ENCODE measurements around the gene POU3F1. TPM values are rescaled to one million over a fixed set of nuclear protein-coding genes. Genes with fewer than 3 reads are reported as not detected.

POU3F1 gene
- total RNA-seq = 10 to 100 TPM in 3 of 4 donors, 1 to 10 TPM in 1; 8.8 to 28.5 (median 13.5) TPM

DNA sequence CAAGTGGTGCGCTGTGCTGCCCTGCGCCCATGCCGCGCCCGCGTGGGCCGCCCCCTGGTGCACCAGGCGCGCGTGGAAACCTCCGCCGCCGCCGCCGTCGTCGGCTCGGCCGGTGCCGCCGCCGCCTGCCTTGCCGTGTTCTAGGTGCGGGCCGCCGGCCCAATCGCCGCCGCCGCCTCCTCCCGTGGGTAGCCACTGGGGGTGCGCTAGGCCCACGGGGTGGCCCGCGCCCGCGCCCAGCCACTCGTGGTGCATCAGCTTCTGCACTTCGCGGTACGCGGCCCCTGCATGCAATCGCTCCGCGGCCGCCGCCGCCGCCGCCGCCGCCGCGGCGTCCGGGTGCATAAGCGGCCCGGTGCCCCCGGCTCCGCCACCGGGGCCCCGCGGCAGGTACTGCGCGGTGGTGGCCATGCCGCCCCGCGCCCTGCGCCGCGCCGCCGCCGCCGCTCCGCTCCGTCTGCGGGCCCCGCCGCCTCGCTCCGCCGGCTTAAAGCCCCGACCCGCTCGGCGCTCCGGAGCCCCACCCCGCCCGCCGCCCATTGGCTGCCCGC is at the start of gene POU3F1:
Gene POU3F1, minus strand, starts transcription at position 461 of the 551 bp plus-strand sequence. Its CDS starts 50 bp downstream, at position 411.
- Histone ChIP-seq H3K4me1 (peaks cover 60% of the 10 kb centered on the region), H3K27ac (peak within 1 kb of the TSS; percentile 71), H3K27me3 (peaks cover 48% of the 10 kb centered on the region), H3K36me3 (no peaks in the 10 kb centered on the region), H3K4me3 (peak within 1 kb of the TSS; percentile 78), H3K9me3 (no peaks in the 10 kb centered on the region)
- no CpG with 5 or more reads among the region's 92 CpGs for WGBS
- no peak for DNase-seq (ENCODE audit: low spot score in 2 of 2)
- TF ChIP-seq POLR2AphosphoS5 (IDR thresholded peaks at IDR 0.05) = no peak
- TF ChIP-seq POLR2A (IDR thresholded peaks at IDR 0.05) = no peak
- TF ChIP-seq EP300 (IDR thresholded peaks at IDR 0.05) = no peak
- no peak for TF ChIP-seq CTCF (IDR thresholded peaks at IDR 0.05)

GRCh38 chr1:38095454-38095931 is 48.9 kb upstream of the POU3F1 start:
- Histone ChIP-seq H3K36me3 (no peaks in the 10 kb centered on the region), H3K27ac (no peak overlapping the region), H3K4me1 (no peaks in the 10 kb centered on the region), H3K4me3 (no peak overlapping the region), H3K9me3 (no peaks in the 10 kb centered on the region), H3K27me3 (peaks cover 3% of the 10 kb centered on the region)
- no peak for DNase-seq (ENCODE audit: low spot score in 2 of 2)
- no peak for TF ChIP-seq EP300 (IDR thresholded peaks at IDR 0.05)
- no peak for TF ChIP-seq CTCF (IDR thresholded peaks at IDR 0.05)
- 64% methylated on average over 12 of the region's 12 CpGs for WGBS

DNA sequence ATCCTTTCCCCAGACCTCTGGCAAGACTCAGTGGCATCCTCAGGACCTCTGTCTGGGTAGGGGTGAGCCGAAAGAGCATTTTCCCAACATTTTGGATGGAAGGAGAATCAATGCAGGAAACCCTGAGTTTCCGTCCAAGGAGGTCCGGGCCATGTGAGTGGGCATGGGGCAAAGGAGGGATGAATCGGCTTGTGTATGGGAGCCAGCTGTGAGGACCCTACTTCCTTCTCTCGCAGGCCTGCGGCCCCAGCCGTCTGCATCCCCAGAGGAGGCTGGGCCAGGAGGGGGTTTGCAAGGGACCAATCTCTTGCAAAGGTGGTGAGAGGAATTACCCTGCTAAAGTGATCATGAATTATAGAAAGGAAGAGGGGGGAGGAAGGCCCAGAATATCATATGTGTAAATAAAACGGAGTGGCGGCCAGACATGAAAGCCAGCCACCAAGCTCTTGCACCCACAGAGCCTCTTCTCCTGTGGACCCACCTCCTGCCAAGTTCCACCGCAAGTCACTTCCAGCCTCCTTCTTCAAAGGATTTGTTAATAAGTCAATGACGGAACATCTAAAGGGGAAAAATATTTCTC is 48.2 kb upstream of the POU3F1 start:
- H3K36me3 ChIP-seq = no peaks in the 10 kb centered on the region
- WGBS = 60% methylated on average over 11 of the region's 11 CpGs
- no peak overlapping the region for H3K27ac ChIP-seq
- peaks cover 10% of the 10 kb centered on the region for H3K27me3 ChIP-seq
- no peak overlapping the region for H3K4me3 ChIP-seq
- TF ChIP-seq POLR2A (IDR thresholded peaks at IDR 0.05) = no peak
- no peak for TF ChIP-seq POLR2AphosphoS5 (IDR thresholded peaks at IDR 0.05)
- no peak for TF ChIP-seq EP300 (IDR thresholded peaks at IDR 0.05)
- TF ChIP-seq CTCF (IDR thresholded peaks at IDR 0.05) = no peak
- no peak for DNase-seq (ENCODE audit: low spot score in 2 of 2)
- no peaks in the 10 kb centered on the region for H3K4me1 ChIP-seq
- H3K9me3 ChIP-seq = no peaks in the 10 kb centered on the region

DNA sequence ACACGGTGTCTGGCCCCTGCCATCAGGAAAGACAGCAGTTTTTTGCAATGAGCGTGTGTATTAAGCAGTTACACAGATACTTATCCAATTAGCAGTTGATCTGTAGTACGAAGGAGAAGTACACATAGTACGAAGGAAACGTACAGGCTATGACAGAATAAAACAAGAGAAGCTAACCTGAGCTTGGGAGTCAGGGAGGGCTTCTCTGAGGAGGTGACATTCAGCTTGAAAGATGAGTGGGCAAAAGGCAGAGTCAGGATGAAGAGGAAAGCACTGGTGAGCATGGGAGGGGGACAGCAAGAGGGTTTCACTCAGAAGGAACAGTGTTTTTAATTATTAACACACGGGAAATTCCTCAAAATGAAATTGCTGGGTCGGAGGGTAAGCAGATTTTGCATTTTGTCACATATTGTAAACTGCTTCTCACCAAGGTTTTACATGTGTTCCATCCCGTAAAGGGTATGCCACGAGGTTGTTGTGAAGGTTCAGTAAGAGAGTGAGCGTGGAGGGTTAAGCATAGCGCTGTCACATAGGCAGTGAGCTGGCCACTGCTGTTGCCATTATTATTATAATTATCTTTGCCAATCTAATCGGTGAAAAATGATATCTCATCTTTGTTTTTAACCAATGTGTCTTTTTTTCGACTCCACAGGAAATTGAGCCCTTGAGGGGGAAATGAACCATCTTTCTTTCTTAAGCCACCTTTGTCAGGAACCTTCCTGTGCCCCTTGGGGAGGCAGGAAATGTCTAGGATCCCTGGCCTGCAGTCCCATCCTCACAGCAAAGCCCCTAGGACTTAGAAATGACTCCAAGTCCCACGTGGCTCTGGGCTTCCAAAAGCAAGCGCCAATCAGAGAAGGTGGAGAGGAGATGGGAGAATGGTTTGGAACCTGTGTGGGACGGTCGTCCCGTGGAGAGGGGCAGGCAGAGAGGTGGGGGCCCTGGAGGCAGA is 47.3 kb upstream of the POU3F1 start:
- H3K27ac ChIP-seq = no peak overlapping the region
- no peaks in the 10 kb centered on the region for H3K9me3 ChIP-seq
- TF ChIP-seq CTCF (IDR thresholded peaks at IDR 0.05) = no peak
- no peak for TF ChIP-seq POLR2AphosphoS5 (IDR thresholded peaks at IDR 0.05)
- TF ChIP-seq EP300 (IDR thresholded peaks at IDR 0.05) = no peak
- no peak for TF ChIP-seq POLR2A (IDR thresholded peaks at IDR 0.05)
- no peak overlapping the region for H3K4me3 ChIP-seq
- DNase-seq (ENCODE audit: low spot score in 2 of 2) = no peak
- H3K36me3 ChIP-seq = no peaks in the 10 kb centered on the region
- WGBS = 56% methylated on average over 18 of the region's 18 CpGs
- peaks cover 14% of the 10 kb centered on the region for H3K27me3 ChIP-seq
- H3K4me1 ChIP-seq = no peaks in the 10 kb centered on the region

DNA sequence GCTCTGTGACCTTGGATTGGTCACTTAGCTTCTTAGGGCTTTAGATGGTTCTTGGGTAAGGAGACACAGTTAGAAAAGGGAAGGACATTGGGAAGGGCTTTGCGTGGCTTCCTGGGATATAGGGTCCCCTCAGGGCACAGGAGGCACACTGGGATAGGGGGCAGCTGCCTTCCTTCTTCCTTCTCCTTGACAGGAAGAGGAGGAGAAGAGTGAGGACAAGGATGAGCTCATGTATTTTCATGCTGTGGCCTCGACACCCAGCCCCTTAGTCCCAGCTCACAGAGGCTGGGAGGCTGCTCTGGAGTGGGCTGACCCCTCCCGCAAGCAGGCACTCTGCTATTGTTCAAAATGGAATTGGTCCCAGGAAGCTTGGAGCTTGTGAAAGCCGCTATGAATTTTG is 45.7 kb upstream of the POU3F1 start:
- Histone ChIP-seq H3K27ac (no peak overlapping the region), H3K36me3 (no peaks in the 10 kb centered on the region), H3K9me3 (no peaks in the 10 kb centered on the region), H3K4me3 (no peak overlapping the region), H3K27me3 (peaks cover 20% of the 10 kb centered on the region), H3K4me1 (peaks cover 3% of the 10 kb centered on the region)
- no peak for DNase-seq (ENCODE audit: low spot score in 2 of 2)
- no peak for TF ChIP-seq EP300 (IDR thresholded peaks at IDR 0.05)
- TF ChIP-seq POLR2AphosphoS5 (IDR thresholded peaks at IDR 0.05) = no peak
- no peak for TF ChIP-seq CTCF (IDR thresholded peaks at IDR 0.05)
- no peak for TF ChIP-seq POLR2A (IDR thresholded peaks at IDR 0.05)
- WGBS = 59% methylated on average over 4 of the region's 4 CpGs

Data from suprapubic skin (tissue), 4 donors.